Right lung (tissue), 10 donors: ENCODE results near the gene STAT5A. TPM values are rescaled to one million over a fixed set of nuclear protein-coding genes. Genes with fewer than 3 reads are reported as not detected.
"Not testable (repeated sequence)": the region's sequence is repeated elsewhere in the genome, so short reads cannot be mapped to it uniquely, and the experiment has no call there.

Experiments used
- DNase-seq, 2 donors: peaks; one replicate each; pipeline ENCODE4 v3.0.0-alpha.2; 2013
- long read RNA-seq, 8 donors: transcript quantifications; one replicate each; lab custom pipeline, GENCODE V29; 2026
- polyA plus RNA-seq, 5 donors: library from polyadenylated mRNA; unstranded; fragments of 120-200 nt; gene quantifications; one replicate each; pipeline versions ENCODE4 v1.2.1 to v1.2.3, GENCODE V29; 2013; ENCODE audit warnings: inconsistent platforms in 1 of 5, low replicate concordance in 1 of 5; ENCODE audit not compliant: insufficient read length in 5 of 5, insufficient read depth in 1 of 5

Gene STAT5A
- polyA plus RNA-seq = 10 to 100 TPM in 3 of 5 donors, 1 to 10 TPM in 2; 6.9 to 13.7 (median 10.4) TPM
- long read RNA-seq, donor 1 = 0 reads
- long read RNA-seq, donor 2, partial matches to known transcripts = 0 of 1 reads
- long read RNA-seq, donor 2, other reads (novel, unspliced or antisense) = 0 of 1 reads
- long read RNA-seq, donor 3, partial matches to known transcripts = 11 of 12 reads
- long read RNA-seq, donor 3, other reads (novel, unspliced or antisense) = 0 of 12 reads
- long read RNA-seq, donor 4, partial matches to known transcripts = 5 of 5 reads
- long read RNA-seq, donor 4, other reads (novel, unspliced or antisense) = 0 of 5 reads
- long read RNA-seq, donor 5 = 0 reads
- long read RNA-seq, donor 6, partial matches to known transcripts = 0 of 1 reads
- long read RNA-seq, donor 6, other reads (novel, unspliced or antisense) = 0 of 1 reads
- long read RNA-seq, donor 7 = 0 reads
- long read RNA-seq, donor 8 = 0 reads

- DNase-seq = peak; percentile 80 to 85
These were observed at the start of gene STAT5A for GRCh38 chr17:42287977-42288802. Gene STAT5A, plus strand, starts transcription at chr17:42288498. Its CDS starts 914 bp downstream, at chr17:42289412.

- DNase-seq = not testable (repeated sequence)
These were observed 48.7 kb upstream of the STAT5A start for GRCh38 chr17:42239576-42239975.

- DNase-seq = no peak
These were observed 48.1 kb upstream of the STAT5A start for GRCh38 chr17:42240201-42240600.

GRCh38 chr17:42240863-42241262 lies 47.4 kb upstream of the STAT5A start:
- not testable (repeated sequence) for DNase-seq

GRCh38 chr17:42241871-42242270 lies 46.4 kb upstream of the STAT5A start:
- DNase-seq = no peak

- DNase-seq = no peak
These were observed 44.8 kb upstream of the STAT5A start for GRCh38 chr17:42243493-42243982.

GRCh38 chr17:42244116-42244515 lies 44.2 kb upstream of the STAT5A start:
- not testable (repeated sequence) for DNase-seq

GRCh38 chr17:42245183-42245582 lies 43.1 kb upstream of the STAT5A start:
- DNase-seq = not testable (repeated sequence)

- no peak for DNase-seq
These were observed 41.8 kb upstream of the STAT5A start for GRCh38 chr17:42246515-42246914.

- DNase-seq = no peak
These were observed 40.6 kb upstream of the STAT5A start for GRCh38 chr17:42247734-42248133.

- DNase-seq = peak; percentile 83 to 93
These were observed 39.7 kb upstream of the STAT5A start for GRCh38 chr17:42248351-42249179.

- DNase-seq = no peak
These were observed 38.4 kb upstream of the STAT5A start for GRCh38 chr17:42249681-42250446.

GRCh38 chr17:42251115-42251514 lies 37.2 kb upstream of the STAT5A start:
- no peak for DNase-seq

GRCh38 chr17:42252597-42253550 lies 35.4 kb upstream of the STAT5A start:
- no peak for DNase-seq

GRCh38 chr17:42253578-42253977 lies 34.7 kb upstream of the STAT5A start:
- no peak for DNase-seq

GRCh38 chr17:42255445-42255844 lies 32.9 kb upstream of the STAT5A start:
- no peak for DNase-seq

GRCh38 chr17:42260318-42260717 lies 28.0 kb upstream of the STAT5A start:
- DNase-seq = no peak

- not testable (repeated sequence) for DNase-seq
These were observed 23.9 kb upstream of the STAT5A start for GRCh38 chr17:42264366-42264765.

GRCh38 chr17:42266462-42266861 lies 21.8 kb upstream of the STAT5A start:
- DNase-seq = no peak
